Skeletal muscle satellite cell (primary cell): Measurements from ENCODE around the gene FILIP1. TPM values are rescaled to one million over a fixed set of nuclear protein-coding genes. Genes with fewer than 3 reads are reported as not detected.
A peak's percentile ranks its signal among the peaks of the same experiment; 100 is the strongest.

Source experiments
- H3K27me3 ChIP-seq: 2 replicates; pipeline ENCODE4 v1.7.0; 2013; ENCODE audit warnings: low read length; ENCODE audit not compliant: control insufficient read depth, insufficient read depth
- H3K36me3 ChIP-seq: 2 replicates; pipeline ENCODE4 v1.7.0; 2013; ENCODE audit warnings: mild to moderate bottlenecking, control low read depth, low read length; ENCODE audit not compliant: insufficient read depth
- H3K4me1 ChIP-seq: 2 replicates; pipeline ENCODE4 v1.7.0; 2013; ENCODE audit warnings: low read length; ENCODE audit not compliant: control insufficient read depth, insufficient read depth
- H3K4me2 ChIP-seq: 2 replicates; pipeline ENCODE4 v1.7.0; 2013; ENCODE audit warnings: mild to moderate bottlenecking, low read length
- H3K4me3 ChIP-seq: 2 replicates; pipeline ENCODE4 v1.7.0; 2013; ENCODE audit warnings: low read length
- H3K9ac ChIP-seq: 2 replicates; pipeline ENCODE4 v1.7.0; 2013; ENCODE audit warnings: mild to moderate bottlenecking, low read depth, low read length, moderate library complexity
- H3K9me3 ChIP-seq: replicated peaks from 2 replicates; pipeline ENCODE4 v1.7.0; 2013; ENCODE audit warnings: mild to moderate bottlenecking, control low read depth, low read length
- total RNA-seq: library from RNA; depleted of rRNA; stranded (reverse); fragments of >200 nt; gene quantifications from 2 replicates; pipeline ENCODE4 v1.2.3, GENCODE V29; 2012; rRNA removed

FILIP1 gene, protein sequence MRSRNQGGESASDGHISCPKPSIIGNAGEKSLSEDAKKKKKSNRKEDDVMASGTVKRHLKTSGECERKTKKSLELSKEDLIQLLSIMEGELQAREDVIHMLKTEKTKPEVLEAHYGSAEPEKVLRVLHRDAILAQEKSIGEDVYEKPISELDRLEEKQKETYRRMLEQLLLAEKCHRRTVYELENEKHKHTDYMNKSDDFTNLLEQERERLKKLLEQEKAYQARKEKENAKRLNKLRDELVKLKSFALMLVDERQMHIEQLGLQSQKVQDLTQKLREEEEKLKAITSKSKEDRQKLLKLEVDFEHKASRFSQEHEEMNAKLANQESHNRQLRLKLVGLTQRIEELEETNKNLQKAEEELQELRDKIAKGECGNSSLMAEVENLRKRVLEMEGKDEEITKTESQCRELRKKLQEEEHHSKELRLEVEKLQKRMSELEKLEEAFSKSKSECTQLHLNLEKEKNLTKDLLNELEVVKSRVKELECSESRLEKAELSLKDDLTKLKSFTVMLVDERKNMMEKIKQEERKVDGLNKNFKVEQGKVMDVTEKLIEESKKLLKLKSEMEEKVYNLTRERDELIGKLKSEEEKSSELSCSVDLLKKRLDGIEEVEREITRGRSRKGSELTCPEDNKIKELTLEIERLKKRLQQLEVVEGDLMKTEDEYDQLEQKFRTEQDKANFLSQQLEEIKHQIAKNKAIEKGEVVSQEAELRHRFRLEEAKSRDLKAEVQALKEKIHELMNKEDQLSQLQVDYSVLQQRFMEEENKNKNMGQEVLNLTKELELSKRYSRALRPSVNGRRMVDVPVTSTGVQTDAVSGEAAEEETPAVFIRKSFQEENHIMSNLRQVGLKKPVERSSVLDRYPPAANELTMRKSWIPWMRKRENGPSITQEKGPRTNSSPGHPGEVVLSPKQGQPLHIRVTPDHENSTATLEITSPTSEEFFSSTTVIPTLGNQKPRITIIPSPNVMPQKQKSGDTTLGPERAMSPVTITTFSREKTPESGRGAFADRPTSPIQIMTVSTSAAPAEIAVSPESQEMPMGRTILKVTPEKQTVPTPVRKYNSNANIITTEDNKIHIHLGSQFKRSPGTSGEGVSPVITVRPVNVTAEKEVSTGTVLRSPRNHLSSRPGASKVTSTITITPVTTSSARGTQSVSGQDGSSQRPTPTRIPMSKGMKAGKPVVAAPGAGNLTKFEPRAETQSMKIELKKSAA (N-terminal part only)
- total RNA-seq, result under 0.01 and 0.44 TPM in 2 replicates

DNA sequence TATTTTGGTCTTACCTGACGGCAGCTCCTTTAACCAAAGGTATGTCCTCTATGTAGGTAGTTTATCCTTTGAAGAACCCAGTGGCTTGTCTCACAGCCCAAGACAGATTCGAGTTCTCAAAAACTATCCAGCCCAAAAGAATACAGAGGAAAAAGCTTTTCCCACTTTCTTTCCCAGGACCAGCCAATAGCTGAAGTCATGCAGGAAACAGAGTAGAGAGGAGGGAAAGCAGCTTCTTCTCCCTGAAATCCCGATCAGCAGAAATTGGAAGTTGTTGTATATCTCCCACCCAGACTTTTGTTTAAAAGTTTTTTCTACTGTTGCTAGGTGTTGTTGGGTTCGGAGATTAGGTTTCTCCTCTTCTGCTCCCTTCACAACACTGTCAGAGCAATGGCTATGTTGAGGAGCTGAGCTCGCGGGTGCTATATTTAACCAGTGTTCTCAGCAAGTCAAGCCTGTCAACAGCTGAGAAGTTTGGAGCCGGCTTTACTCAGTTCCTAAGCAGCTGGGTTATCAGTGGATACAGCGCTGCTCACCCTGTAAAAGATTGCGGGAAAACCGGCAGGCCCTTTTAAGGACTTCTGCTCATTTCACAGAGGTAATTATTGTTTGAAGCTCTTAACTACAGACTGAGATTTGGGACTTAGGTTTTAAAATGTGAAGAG lies at the start of gene FILIP1:
FILIP1 (minus strand) TSS at position 401 of the 665 bp plus-strand sequence. CDS start 78,828 bp downstream, outside the sequence.
- peaks cover 7% of the 10 kb centered on the region for H3K27me3 ChIP-seq
- H3K9me3 ChIP-seq, result no peaks in the 10 kb centered on the region
- H3K4me3 ChIP-seq, result peak within 1 kb of the TSS; percentile 63
- no peaks in the 10 kb centered on the region for H3K36me3 ChIP-seq
- H3K4me1 ChIP-seq, result no peaks in the 10 kb centered on the region
- H3K9ac ChIP-seq, result peak within 1 kb of the TSS; percentile 22
- peak within 1 kb of the TSS; percentile 80 for H3K4me2 ChIP-seq

DNA sequence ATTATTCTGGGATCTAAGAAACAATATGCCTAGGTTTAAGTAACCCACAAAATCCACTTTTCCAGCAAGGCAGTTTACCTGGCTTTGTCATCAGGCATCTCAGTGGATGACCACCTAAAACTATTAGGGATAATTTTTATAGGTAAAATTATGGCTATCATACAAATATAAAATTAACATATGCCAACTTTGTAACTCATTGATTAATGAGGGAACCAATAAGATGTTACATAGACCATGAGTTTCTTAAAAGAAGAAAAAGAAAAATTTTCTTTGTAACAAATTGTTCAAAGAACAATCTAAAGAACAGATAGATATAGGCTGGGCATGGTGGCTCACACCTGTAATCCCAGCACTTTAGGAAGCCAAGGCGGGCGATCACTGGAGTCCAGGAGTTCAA lies 49.7 kb upstream of the FILIP1 start:
- no peaks in the 10 kb centered on the region for H3K4me1 ChIP-seq
- no peaks in the 10 kb centered on the region for H3K9me3 ChIP-seq
- H3K36me3 ChIP-seq, result no peaks in the 10 kb centered on the region
- H3K4me2 ChIP-seq, result no peak overlapping the region
- H3K9ac ChIP-seq, result no peak overlapping the region
- H3K27me3 ChIP-seq, result peaks cover 10% of the 10 kb centered on the region
- no peak overlapping the region for H3K4me3 ChIP-seq

DNA sequence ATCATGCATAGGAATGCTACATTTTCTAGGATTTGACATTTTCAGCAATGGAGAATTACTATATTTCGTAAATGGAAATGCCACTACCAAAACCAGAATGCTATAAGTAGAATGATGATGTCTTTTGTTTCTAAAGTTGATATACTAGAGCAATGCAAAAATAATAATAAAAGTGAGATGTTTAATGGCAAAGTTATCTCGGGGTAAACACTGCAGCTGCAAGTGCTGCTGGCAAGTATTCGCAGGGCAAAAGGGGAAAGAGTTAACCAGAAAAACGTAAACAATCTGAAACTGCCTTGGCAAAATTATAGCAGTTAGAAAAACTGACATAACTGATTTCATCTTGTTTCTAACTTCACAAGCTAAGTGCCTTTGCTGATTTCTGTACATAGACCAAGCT lies 45.5 kb upstream of the FILIP1 start:
- Histone ChIP-seq H3K4me1 (no peaks in the 10 kb centered on the region), H3K4me2 (no peak overlapping the region), H3K36me3 (no peaks in the 10 kb centered on the region), H3K9me3 (no peaks in the 10 kb centered on the region), H3K4me3 (no peak overlapping the region), H3K9ac (no peak overlapping the region), H3K27me3 (peaks cover 16% of the 10 kb centered on the region)

DNA sequence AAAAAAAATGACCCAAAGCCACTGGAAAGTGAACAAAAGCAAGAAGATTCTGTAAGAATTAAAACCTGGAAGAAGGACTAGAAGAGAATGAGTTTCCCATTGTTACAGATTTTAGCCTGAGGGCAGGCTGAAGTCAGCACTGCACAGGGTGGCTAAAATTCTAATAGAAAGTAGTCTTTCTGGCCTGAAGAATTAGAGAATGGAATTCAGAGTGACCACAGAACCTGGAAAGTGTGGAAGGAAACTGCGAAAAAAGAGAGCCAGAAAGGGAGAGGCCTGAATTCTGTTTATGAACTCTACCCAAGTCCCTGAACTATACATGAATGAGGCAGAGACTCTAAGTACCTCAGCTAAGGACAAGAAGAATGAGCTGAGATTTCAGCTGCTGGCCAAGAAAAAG lies 38.9 kb upstream of the FILIP1 start:
- Histone ChIP-seq H3K27me3 (peaks cover 8% of the 10 kb centered on the region), H3K36me3 (no peaks in the 10 kb centered on the region), H3K4me2 (no peak overlapping the region), H3K4me1 (no peaks in the 10 kb centered on the region), H3K4me3 (no peak overlapping the region), H3K9me3 (no peaks in the 10 kb centered on the region), H3K9ac (no peak overlapping the region)

DNA sequence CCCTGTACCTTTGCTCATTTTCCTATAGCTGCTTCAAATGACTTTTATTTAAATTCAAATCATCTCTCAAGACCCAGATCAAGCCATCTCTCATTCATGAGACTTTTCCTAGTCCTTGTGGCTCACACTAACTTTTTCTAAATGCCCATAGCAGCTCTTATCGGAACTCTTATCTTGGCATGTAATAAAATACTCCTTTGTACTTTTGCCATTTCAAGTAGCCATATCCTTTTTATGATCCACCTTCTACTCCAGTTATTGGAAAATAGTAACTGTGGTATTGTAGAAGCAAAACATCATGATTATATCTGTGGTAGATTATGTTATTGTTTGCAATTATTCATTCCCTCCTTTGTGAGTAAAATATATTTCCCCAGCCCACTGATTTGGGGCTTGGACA lies 37.6 kb upstream of the FILIP1 start:
- H3K4me2 ChIP-seq, result no peak overlapping the region
- H3K27me3 ChIP-seq, result peaks cover 5% of the 10 kb centered on the region
- no peak overlapping the region for H3K9ac ChIP-seq
- H3K4me1 ChIP-seq, result no peaks in the 10 kb centered on the region
- H3K9me3 ChIP-seq, result no peaks in the 10 kb centered on the region
- no peak overlapping the region for H3K4me3 ChIP-seq
- no peaks in the 10 kb centered on the region for H3K36me3 ChIP-seq

DNA sequence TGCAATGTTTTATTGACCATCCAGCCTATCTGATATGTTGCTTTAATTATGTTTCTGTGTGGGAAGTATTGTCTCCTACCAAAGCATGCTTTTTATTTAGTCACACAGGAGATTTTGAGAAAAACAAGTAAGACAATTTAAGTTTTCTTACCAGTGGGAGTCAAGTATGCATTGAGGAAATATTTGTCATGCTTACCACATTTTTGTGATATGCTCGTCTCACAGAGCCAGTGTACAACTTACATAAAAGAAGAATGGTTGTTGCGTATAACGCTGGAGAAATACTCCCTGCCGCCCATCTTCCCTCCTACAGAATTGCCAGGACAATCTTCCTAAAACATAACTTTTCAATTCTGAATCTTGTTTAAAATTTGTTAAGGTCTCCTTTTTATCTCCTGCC lies 37.1 kb upstream of the FILIP1 start:
- Histone ChIP-seq H3K27me3 (peaks cover 5% of the 10 kb centered on the region), H3K9ac (no peak overlapping the region), H3K9me3 (no peaks in the 10 kb centered on the region), H3K4me1 (no peaks in the 10 kb centered on the region), H3K36me3 (no peaks in the 10 kb centered on the region), H3K4me2 (no peak overlapping the region), H3K4me3 (no peak overlapping the region)

DNA sequence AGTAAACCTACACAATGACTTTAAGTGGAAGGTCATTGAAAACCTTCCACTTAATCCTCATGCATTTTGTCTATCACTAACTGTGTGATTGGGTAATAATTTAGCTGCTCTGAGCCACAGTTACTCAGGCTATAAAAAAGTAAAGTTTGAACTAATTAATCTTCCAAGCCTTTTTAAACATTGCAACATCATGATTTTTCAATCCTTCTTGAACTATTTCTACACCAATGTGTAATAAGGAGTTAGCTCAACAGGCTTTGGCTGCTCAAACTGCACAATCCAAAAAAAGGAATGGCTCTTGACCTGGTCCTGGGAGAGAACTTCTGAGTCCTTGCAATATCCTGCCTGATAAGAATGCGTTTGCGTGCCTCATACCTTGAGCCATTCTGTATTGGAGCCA lies 34.8 kb upstream of the FILIP1 start:
- Histone ChIP-seq H3K4me1 (peaks cover 3% of the 10 kb centered on the region), H3K9me3 (no peaks in the 10 kb centered on the region), H3K36me3 (no peaks in the 10 kb centered on the region), H3K9ac (no peak overlapping the region), H3K27me3 (peaks cover 5% of the 10 kb centered on the region), H3K4me2 (no peak overlapping the region), H3K4me3 (no peak overlapping the region)

DNA sequence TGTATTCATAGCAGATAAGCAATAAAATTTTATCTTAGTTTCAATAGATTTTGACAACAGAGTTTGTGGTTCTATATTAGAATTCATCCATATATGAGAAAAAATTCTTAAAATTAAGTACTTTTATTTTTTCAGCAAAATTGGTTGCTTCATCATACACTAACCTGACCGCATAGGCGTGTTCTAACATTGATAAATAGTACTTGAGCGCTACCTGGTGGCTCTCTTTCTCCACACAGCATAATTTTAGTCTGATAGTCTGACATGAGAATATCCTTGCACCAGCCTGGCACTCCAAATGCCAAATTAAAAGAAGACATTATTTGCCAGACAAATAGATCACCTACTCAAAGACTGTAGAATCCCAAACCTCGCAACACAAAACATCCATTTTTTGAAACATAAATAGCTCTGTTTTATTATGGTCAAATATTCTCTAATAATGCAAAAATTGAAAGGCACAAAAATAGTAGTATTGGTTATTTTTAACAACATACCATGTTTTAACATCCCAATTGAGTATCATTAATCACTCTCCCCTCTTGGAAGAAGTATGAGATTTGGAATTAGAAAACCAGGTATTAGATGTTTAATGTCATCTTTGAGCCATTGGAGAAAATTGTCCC lies 33.0 kb upstream of the FILIP1 start:
- Histone ChIP-seq H3K9me3 (no peaks in the 10 kb centered on the region), H3K9ac (no peak overlapping the region), H3K36me3 (no peaks in the 10 kb centered on the region), H3K4me3 (no peak overlapping the region), H3K4me1 (peaks cover 3% of the 10 kb centered on the region), H3K4me2 (no peak overlapping the region), H3K27me3 (peaks cover 5% of the 10 kb centered on the region)

DNA sequence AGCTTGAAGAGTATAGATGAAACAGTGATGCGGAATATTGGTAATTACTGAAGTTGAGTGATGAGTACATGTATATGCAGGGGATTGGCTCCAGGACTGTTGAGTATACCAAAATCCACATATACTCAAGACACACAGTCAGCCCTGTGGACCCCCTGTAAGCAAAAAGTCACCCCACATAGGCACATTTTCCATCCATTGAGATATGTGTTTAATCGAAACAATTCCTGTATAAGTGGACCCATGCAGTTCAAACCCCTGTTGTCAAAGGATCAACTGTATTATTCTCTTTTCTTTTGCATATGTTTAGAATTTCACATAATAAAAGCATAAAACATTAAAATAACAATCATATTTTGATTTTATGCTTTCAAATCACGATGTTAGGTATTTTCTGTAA lies 32.1 kb upstream of the FILIP1 start:
- Histone ChIP-seq H3K27me3 (peaks cover 5% of the 10 kb centered on the region), H3K9me3 (no peaks in the 10 kb centered on the region), H3K9ac (no peak overlapping the region), H3K36me3 (no peaks in the 10 kb centered on the region), H3K4me2 (no peak overlapping the region), H3K4me3 (no peak overlapping the region), H3K4me1 (peaks cover 3% of the 10 kb centered on the region)

DNA sequence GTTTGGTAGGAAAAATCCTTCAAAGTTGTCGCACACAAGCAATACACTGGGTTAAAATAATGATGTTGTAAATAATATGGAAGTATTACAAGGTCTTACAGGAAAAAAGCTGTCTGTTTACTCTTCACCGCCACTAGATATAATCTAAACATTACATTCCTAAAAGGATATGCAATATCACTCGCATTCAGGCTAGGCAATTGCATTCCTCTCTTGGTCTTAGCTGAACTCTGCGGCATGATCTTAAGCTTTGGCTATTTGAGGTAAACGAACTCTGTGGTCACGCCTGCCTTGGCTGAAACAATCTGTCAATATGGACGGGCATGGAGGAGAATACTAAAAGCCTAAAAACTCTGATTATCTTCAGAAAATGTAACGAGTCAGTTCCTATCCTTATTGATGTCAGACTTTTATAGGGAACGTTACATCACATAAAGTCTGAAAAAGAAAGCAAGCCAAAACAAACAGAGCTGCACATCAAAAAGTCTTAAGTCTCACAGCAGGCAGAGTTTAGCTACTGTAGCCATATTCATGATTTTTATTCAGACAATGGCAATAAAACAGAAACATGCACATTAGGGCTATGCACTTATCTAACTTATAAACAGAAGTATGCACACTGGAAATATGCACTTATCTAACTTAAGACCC lies 30.8 kb upstream of the FILIP1 start:
- H3K36me3 ChIP-seq, result no peaks in the 10 kb centered on the region
- no peak overlapping the region for H3K9ac ChIP-seq
- peak overlapping the region; percentile 56 for H3K4me2 ChIP-seq
- peaks cover 3% of the 10 kb centered on the region for H3K4me1 ChIP-seq
- peak overlapping the region; percentile 32 for H3K4me3 ChIP-seq
- peaks cover 5% of the 10 kb centered on the region for H3K27me3 ChIP-seq
- H3K9me3 ChIP-seq, result no peaks in the 10 kb centered on the region
